ENCODE measurements around the gene F2RL3. TPM values are rescaled to one million over a fixed set of nuclear protein-coding genes. Genes with fewer than 3 reads are reported as not detected.

The F2RL3 gene
- total and polyA plus RNA-seq, 12 donors = 0.13 to 8.3 (median 1.3) TPM

DNA sequence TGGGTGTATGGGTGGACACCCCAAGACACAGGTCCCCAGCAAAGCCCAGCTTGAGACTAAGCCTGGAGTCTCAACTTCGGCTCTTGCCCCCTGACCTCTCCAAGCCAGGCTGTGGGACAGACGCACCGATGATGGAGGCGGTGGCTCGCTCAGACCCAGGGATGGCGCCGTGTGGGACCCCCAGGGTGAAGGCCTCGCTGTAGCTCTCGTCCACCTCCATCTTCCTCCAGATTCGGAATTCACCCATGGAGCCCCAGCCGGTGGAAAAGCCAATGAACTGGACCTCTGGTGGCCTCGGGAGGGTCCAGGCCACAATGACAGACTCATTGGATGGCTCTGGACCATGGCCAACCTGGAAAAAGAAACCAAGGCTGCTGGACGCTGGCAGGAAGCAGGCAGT is 39.1 kb downstream of the F2RL3 start:
- intact Hi-C loops (cut with DNase I) = no loop called here
- no peak for ATAC-seq
- peaks cover 0 to 20% (median 3%) of the 10 kb centered on the region in 11 donors for H3K9me3 ChIP-seq
- no peak overlapping the region for H3K27ac ChIP-seq
- 91 to 93% methylated on average over 13 of the region's 13 CpGs for WGBS, 2 donors
- peaks cover 0 to 8% (median 0%) of the 10 kb centered on the region in 9 donors for H3K36me3 ChIP-seq
- TF ChIP-seq, protein P1, sequence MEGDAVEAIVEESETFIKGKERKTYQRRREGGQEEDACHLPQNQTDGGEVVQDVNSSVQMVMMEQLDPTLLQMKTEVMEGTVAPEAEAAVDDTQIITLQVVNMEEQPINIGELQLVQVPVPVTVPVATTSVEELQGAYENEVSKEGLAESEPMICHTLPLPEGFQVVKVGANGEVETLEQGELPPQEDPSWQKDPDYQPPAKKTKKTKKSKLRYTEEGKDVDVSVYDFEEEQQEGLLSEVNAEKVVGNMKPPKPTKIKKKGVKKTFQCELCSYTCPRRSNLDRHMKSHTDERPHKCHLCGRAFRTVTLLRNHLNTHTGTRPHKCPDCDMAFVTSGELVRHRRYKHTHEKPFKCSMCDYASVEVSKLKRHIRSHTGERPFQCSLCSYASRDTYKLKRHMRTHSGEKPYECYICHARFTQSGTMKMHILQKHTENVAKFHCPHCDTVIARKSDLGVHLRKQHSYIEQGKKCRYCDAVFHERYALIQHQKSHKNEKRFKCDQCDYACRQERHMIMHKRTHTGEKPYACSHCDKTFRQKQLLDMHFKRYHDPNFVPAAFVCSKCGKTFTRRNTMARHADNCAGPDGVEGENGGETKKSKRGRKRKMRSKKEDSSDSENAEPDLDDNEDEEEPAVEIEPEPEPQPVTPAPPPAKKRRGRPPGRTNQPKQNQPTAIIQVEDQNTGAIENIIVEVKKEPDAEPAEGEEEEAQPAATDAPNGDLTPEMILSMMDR (IDR thresholded peaks at IDR 0.05) = no peak
- no peak for DNase-seq
- H3K27me3 ChIP-seq = no peaks in the 10 kb centered on the region
- H3K4me3 ChIP-seq = no peak overlapping the region
- H3K4me1 ChIP-seq = no peaks in the 10 kb centered on the region

GRCh38 chr19:16928351-16928750 is 39.6 kb downstream of the F2RL3 start:
- Histone ChIP-seq H3K27ac (no peak overlapping the region), H3K36me3 (peaks cover 0 to 3% (median 0%) of the 10 kb centered on the region in 9 donors), H3K27me3 (no peaks in the 10 kb centered on the region), H3K9me3 (peaks cover 0 to 25% (median 3%) of the 10 kb centered on the region in 11 donors), H3K4me3 (no peak overlapping the region), H3K4me1 (no peaks in the 10 kb centered on the region)
- DNase-seq (no peak), ATAC-seq (no peak)
- TF ChIP-seq, protein P1 (IDR thresholded peaks at IDR 0.05) = no peak
- WGBS, 2 donors = 90 to 94% methylated on average over 2 of the region's 2 CpGs
- intact Hi-C loops (cut with DNase I) = no loop called here

DNA sequence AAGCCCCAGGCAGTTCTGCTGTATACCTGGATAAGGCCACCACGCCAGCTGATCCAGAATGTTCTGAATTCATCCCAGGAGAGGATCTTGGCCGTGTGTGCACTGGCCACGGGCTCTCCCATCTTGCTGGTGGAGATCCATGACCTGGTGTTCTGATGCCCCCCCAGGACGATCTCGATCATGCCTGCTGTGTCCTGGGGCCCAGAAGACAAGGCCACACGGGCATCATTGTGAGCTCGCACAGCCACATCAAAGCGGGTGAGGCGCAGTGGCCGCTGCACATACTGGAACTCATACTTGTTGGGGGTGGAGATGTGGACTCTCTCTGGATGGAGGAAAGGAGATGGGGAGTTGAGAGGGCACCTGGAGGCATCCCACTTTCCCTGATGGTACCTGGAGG is 40.1 kb downstream of the F2RL3 start:
- DNase-seq (no peak), ATAC-seq (no peak)
- Histone ChIP-seq H3K27ac (no peak overlapping the region), H3K9me3 (peaks cover 0 to 30% (median 3%) of the 10 kb centered on the region in 11 donors), H3K4me3 (no peak overlapping the region), H3K27me3 (no peaks in the 10 kb centered on the region), H3K4me1 (no peaks in the 10 kb centered on the region), H3K36me3 (no peaks in the 10 kb centered on the region)
- intact Hi-C loops (cut with DNase I) = no loop called here
- TF ChIP-seq, protein P1 (IDR thresholded peaks at IDR 0.05) = no peak
- 92 to 93% methylated on average over 10 of the region's 10 CpGs for WGBS, 2 donors

GRCh38 chr19:16930753-16931152 is 42.0 kb downstream of the F2RL3 start:
- Histone ChIP-seq H3K36me3 (no peaks in the 10 kb centered on the region), H3K4me1 (no peaks in the 10 kb centered on the region), H3K4me3 (no peak overlapping the region), H3K27me3 (no peaks in the 10 kb centered on the region), H3K9me3 (peaks cover 0 to 40% (median 13%) of the 10 kb centered on the region in 11 donors), H3K27ac (no peak overlapping the region)
- intact Hi-C loops (cut with DNase I) = no loop called here
- WGBS, 2 donors = 79 to 83% methylated on average over 5 of the region's 5 CpGs
- TF ChIP-seq, protein P1 (IDR thresholded peaks at IDR 0.05) = no peak
- DNase-seq (no peak), ATAC-seq (no peak)

All from heart right ventricle (tissue), 16 donors.